Upper lobe of left lung (tissue), 4 donors: ENCODE results near the gene CDH26.

ENCODE experiments used
- POLR2A ChIP-seq, 4 donors: fragments of 450-650 bp; IDR thresholded peaks; one replicate each; pipeline ENCODE4 v1.5.1; 2016 to 2017; ENCODE audit warnings: antibody characterized with exemption in 4 of 4, mild to moderate bottlenecking in 2 of 4
- TF ChIP-seq, protein P1 (sequence below), 6 experiments: fragments of 450-650 bp in 4 of 6; fragments of 200-600 bp in 2 of 6; sonication (generic) in 2 of 6; IDR thresholded peaks; one replicate each; pipeline ENCODE4 v1.5.1; 2016 to 2019; ENCODE audit warnings: antibody characterized with exemption in 6 of 6

DNA sequence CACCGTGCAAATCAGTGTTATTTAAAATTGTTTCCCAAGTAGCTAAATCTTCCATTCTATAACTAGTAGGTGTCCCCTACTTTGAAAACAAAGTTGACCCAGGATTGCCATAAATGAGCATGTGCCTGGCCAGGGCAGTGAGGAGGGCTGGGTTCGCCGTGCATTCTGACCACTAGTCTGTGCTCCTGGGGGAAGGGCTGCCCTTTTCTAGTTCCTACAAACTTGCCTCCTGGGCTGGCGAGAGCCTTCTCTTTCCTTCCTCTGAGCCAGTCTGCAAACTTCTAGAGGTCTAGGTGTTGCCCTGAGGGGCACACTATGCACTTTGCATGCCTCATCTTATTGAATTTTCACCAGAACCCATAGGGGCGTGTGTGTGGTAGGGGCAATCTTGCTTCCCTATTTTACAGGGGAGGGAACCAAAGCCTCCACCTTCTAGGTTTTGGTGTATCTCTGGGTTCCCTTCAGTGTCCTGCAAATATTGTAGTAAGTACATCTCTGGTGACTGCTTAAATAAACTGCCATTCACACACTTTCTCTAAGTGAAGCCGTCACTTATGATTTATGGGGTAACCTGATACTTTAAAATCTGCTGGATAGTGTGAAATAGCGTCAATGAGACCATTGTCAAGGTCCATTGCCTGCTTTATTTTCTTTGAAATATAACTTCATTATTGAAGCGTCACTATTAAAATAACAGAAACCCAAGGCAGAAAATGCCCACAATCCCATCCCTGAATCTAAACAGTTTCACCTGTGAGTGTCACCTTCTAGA lies 42.2 kb downstream of the CDH26 start:
- TF ChIP-seq, protein P1, sequence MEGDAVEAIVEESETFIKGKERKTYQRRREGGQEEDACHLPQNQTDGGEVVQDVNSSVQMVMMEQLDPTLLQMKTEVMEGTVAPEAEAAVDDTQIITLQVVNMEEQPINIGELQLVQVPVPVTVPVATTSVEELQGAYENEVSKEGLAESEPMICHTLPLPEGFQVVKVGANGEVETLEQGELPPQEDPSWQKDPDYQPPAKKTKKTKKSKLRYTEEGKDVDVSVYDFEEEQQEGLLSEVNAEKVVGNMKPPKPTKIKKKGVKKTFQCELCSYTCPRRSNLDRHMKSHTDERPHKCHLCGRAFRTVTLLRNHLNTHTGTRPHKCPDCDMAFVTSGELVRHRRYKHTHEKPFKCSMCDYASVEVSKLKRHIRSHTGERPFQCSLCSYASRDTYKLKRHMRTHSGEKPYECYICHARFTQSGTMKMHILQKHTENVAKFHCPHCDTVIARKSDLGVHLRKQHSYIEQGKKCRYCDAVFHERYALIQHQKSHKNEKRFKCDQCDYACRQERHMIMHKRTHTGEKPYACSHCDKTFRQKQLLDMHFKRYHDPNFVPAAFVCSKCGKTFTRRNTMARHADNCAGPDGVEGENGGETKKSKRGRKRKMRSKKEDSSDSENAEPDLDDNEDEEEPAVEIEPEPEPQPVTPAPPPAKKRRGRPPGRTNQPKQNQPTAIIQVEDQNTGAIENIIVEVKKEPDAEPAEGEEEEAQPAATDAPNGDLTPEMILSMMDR (IDR thresholded peaks at IDR 0.05) = no peak
- no peak for TF ChIP-seq POLR2A (IDR thresholded peaks at IDR 0.05)
